Endothelial cell of umbilical vein (primary cell): Measurements from ENCODE around the gene NAV3. TPM values are rescaled to one million over a fixed set of nuclear protein-coding genes. Genes with fewer than 3 reads are reported as not detected.

Experiments
- BruUV-seq: library from RNA; stranded (reverse); fragments of 400-500 nt; replicated peaks from 2 replicates; lab custom pipeline; 2021; lab: Mats Ljungman, UMichigan
- CTCF ChIA-PET: fragments of 300-600, 350-600 bp; sonication (Branson Sonifier 250); formaldehyde crosslinking; loops from one replicate; lab custom pipeline; 2021; ENCODE audit warnings: antibody characterized with exemption, inconsistent platforms; lab: Charles Lee
- POLR2A ChIA-PET: fragments of 300-600, 350-600 bp; sonication (Branson Sonifier 250); formaldehyde crosslinking; loops from one replicate; lab custom pipeline; 2021; ENCODE audit warnings: antibody characterized with exemption, inconsistent platforms; lab: Charles Lee
- DNase-seq: peaks from one replicate; pipeline ENCODE4 v3.0.0-alpha.2; 2011; ENCODE audit warnings: low read depth, low spot score
- FAIRE-seq: peaks from 2 replicates; lab custom pipeline; 2011; peaks lifted over from hg19 to GRCh38; lab: Jason Lieb, UNC
- H2AFZ ChIP-seq: 2 replicates; pipeline ENCODE4 v1.6.0; 2012; ENCODE audit warnings: low read depth, low read length, control low read depth, inconsistent platforms
- H3K27ac ChIP-seq: 2 replicates; pipeline ENCODE4 v1.5.1; 2011; ENCODE audit warnings: low read depth, mild to moderate bottlenecking, control low read depth, low read length, moderate library complexity; ENCODE audit not compliant: insufficient read depth
- H3K27me3 ChIP-seq, 2 experiments: 2 replicates each; pipeline versions ENCODE4 v1.6.0 to v1.6.1; 2011; ENCODE audit warnings: low read length in 2 of 2, mixed read lengths in 1 of 2; ENCODE audit not compliant: control insufficient read depth in 2 of 2, insufficient read depth in 2 of 2
- H3K36me3 ChIP-seq, 2 experiments: 2 replicates in 1 of 2; 3 replicates in 1 of 2; pipeline ENCODE4 v1.5.1; 2011; ENCODE audit warnings: low read length in 2 of 2, mild to moderate bottlenecking in 1 of 2, moderate library complexity in 1 of 2; ENCODE audit not compliant: control insufficient read depth in 2 of 2, insufficient read depth in 2 of 2; ENCODE audit errors: extremely low read depth in 1 of 2
- H3K4me1 ChIP-seq: 3 replicates; pipeline ENCODE4 v1.5.1; 2011; ENCODE audit warnings: mild to moderate bottlenecking, low read length; ENCODE audit not compliant: control insufficient read depth, insufficient read depth; ENCODE audit errors: extremely low read depth
- H3K4me2 ChIP-seq: 2 replicates; pipeline ENCODE4 v1.6.1; 2011; ENCODE audit warnings: low read length, control low read depth, mixed read lengths; ENCODE audit not compliant: insufficient read depth
- H3K4me3 ChIP-seq, 3 experiments: fragments of 200-600 bp in 1 of 3; sonication (generic), shearing (Covaris generic) in 1 of 3; replicated peaks in 1 of 3; 2 replicates each; pipeline ENCODE4 v1.5.1; 2011 to 2016; ENCODE audit warnings: control low read depth in 3 of 3, low read length in 3 of 3, mild to moderate bottlenecking in 2 of 3, inconsistent platforms in 1 of 3, low read depth in 1 of 3, moderate library complexity in 1 of 3; ENCODE audit not compliant: insufficient read depth in 1 of 3
- H3K79me2 ChIP-seq: 2 replicates; pipeline ENCODE4 v1.6.0; 2012; ENCODE audit warnings: low read length, inconsistent platforms; ENCODE audit not compliant: control insufficient read depth, insufficient read depth
- H3K9ac ChIP-seq: replicated peaks from 2 replicates; pipeline ENCODE3; 2011; ENCODE audit warnings: low read length, control low read depth; ENCODE audit not compliant: insufficient read depth; ENCODE audit errors: extremely low read depth
- H3K9me1 ChIP-seq: replicated peaks from 3 replicates; pipeline ENCODE4 v1.6.0; 2011; ENCODE audit warnings: mild to moderate bottlenecking, low read length; ENCODE audit not compliant: control insufficient read depth, insufficient read depth; ENCODE audit errors: extremely low read depth
- H3K9me3 ChIP-seq: replicated peaks from 2 replicates; pipeline ENCODE4 v1.5.1; 2012; ENCODE audit warnings: low read length, inconsistent platforms; ENCODE audit not compliant: control insufficient read depth, insufficient read depth
- H4K20me1 ChIP-seq: replicated peaks from 2 replicates; pipeline ENCODE3; 2011; ENCODE audit warnings: mild to moderate bottlenecking, low read length; ENCODE audit not compliant: control insufficient read depth, insufficient read depth; ENCODE audit errors: extremely low read depth
- EZH2 ChIP-seq: IDR thresholded peaks from 2 replicates; pipeline ENCODE4 v1.6.1; 2012; ENCODE audit warnings: borderline replicate concordance, low read depth, mild to moderate bottlenecking, moderate library complexity, low read length, inconsistent platforms; ENCODE audit not compliant: severe bottlenecking
- FOS ChIP-seq: IDR thresholded peaks from 2 replicates; pipeline ENCODE4 v1.6.1; 2011; ENCODE audit warnings: mild to moderate bottlenecking, low read length, moderate library complexity, borderline replicate concordance; ENCODE audit not compliant: insufficient read depth
- GATA2 ChIP-seq: IDR thresholded peaks from 2 replicates; pipeline ENCODE4 v1.7.0; 2011; ENCODE audit warnings: low read depth, mild to moderate bottlenecking, moderate library complexity, mixed read lengths, low read length; ENCODE audit not compliant: insufficient read length, insufficient read depth
- JUN ChIP-seq: IDR thresholded peaks from 2 replicates; pipeline ENCODE4 v1.6.1; 2011; ENCODE audit warnings: borderline replicate concordance, low read depth; ENCODE audit not compliant: insufficient read length, insufficient read depth
- MYC ChIP-seq: IDR thresholded peaks from one replicate; pipeline ENCODE4 v1.6.1; 2011; ENCODE audit warnings: mild to moderate bottlenecking, low read depth, low read length
- POLR2A ChIP-seq: IDR thresholded peaks from 2 replicates; pipeline ENCODE4 v1.6.1; 2012; ENCODE audit warnings: low read depth, mild to moderate bottlenecking, control low read depth, low read length
- POLR2AphosphoS5 ChIP-seq: IDR thresholded peaks from 2 replicates; pipeline ENCODE4 v1.6.1; 2012; ENCODE audit warnings: low read depth, mild to moderate bottlenecking, control low read depth, low read length, moderate library complexity; ENCODE audit not compliant: insufficient read depth
- dilution Hi-C: fragments of 300-500 bp; cut with MboI; formaldehyde crosslinking; loops from one replicate; pipeline ENCODE4 v1.15.0; 2019; ENCODE audit warnings: low sequenced_read_pairs; ENCODE audit not compliant: extremely low pct_ligation_motif_present
- intact Hi-C: fragments of 100-400 bp; cut with micrococcal nuclease; formaldehyde crosslinking; loops from one replicate; pipeline ENCODE4 v1.10.0; 2022
- polyA plus RNA-seq, 4 experiments: library from polyadenylated mRNA; depleted of rRNA in 3 of 4; stranded (reverse) in 3 of 4; unstranded in 1 of 4; fragments of >200 nt; gene quantifications; 2 replicates each; pipeline versions ENCODE4 v1.2.1 to v1.2.3, GENCODE V29; 2011 to 2012; ENCODE audit warnings: missing spikeins in 1 of 4
- total RNA-seq: library from RNA; stranded (reverse); gene quantifications from 2 replicates; pipeline ENCODE4 v1.2.3, GENCODE V29; 2021
- TF ChIP-seq, protein P1 (sequence below), 2 donors: IDR thresholded peaks; 1 replicate in 1 of 2; 2 replicates in 1 of 2; pipeline ENCODE4 v1.5.1; 2011; ENCODE audit warnings: low read length in 2 of 2, mild to moderate bottlenecking in 2 of 2, moderate library complexity in 2 of 2, control low read depth in 1 of 2, inconsistent platforms in 1 of 2, low read depth in 1 of 2; ENCODE audit not compliant: insufficient read depth in 1 of 2; ENCODE audit errors: extremely low read depth in 1 of 2
- TF ChIP-seq, protein P2 (sequence below): IDR thresholded peaks from 2 replicates; pipeline ENCODE4 v1.6.1; 2011; ENCODE audit not compliant: insufficient read depth, insufficient read length

Gene NAV3
- total and polyA plus RNA-seq, 2 donors (not counting 3 experiments of a cell fraction or from before 2014, with no cell fraction given) = 6.7 to 40.1 TPM

DNA sequence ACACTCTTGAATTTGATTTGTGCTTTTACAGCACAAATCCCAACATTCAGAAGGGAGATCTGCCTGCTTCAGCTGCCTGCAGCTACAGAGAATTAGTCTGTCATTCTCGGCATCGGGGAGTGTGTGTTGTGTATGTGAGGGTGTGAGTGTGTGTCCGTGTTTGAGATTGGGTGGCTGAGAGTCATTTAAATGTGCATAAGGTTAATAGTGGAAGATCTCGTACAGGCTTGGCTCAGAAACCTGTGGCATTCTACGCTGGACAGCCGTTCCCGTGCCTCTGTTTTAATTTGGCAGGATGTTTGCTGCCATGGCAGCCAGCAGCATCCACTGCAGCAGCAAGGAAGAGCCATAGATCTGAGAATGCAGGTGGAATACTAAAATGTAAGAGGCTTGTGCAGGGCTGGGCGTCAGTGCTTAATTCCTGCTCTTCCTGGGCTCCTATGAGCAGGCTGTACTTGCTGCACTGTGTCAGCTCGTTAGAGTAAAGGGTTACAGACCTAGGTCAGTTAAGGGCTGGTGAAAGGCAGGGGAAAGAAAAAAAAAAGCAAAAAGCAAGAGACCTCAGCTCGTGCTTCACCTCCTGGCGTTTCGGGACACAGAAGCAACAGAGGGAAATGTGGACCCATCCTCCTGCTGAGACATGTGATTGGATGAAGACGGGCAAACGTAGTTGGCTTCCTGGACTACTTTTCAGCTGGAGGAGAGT lies 205.4 kb downstream of the NAV3 start:
- CTCF ChIA-PET = no interaction called here
- no peak for TF ChIP-seq MYC
- TF ChIP-seq, protein P1, sequence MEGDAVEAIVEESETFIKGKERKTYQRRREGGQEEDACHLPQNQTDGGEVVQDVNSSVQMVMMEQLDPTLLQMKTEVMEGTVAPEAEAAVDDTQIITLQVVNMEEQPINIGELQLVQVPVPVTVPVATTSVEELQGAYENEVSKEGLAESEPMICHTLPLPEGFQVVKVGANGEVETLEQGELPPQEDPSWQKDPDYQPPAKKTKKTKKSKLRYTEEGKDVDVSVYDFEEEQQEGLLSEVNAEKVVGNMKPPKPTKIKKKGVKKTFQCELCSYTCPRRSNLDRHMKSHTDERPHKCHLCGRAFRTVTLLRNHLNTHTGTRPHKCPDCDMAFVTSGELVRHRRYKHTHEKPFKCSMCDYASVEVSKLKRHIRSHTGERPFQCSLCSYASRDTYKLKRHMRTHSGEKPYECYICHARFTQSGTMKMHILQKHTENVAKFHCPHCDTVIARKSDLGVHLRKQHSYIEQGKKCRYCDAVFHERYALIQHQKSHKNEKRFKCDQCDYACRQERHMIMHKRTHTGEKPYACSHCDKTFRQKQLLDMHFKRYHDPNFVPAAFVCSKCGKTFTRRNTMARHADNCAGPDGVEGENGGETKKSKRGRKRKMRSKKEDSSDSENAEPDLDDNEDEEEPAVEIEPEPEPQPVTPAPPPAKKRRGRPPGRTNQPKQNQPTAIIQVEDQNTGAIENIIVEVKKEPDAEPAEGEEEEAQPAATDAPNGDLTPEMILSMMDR (IDR thresholded peaks at IDR 0.05; ENCODE audit: extremely low read depth in 1 of 2, insufficient read depth in 1 of 2, low read depth in 1 of 2, low read length in 2 of 2) = no peak
- TF ChIP-seq EZH2 = no peak
- TF ChIP-seq FOS = no peak
- TF ChIP-seq POLR2AphosphoS5 = no peak
- TF ChIP-seq JUN = no peak
- TF ChIP-seq, protein P2, sequence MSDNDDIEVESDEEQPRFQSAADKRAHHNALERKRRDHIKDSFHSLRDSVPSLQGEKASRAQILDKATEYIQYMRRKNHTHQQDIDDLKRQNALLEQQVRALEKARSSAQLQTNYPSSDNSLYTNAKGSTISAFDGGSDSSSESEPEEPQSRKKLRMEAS = no peak
- no peak for TF ChIP-seq GATA2
- TF ChIP-seq POLR2A = no peak
- Histone ChIP-seq H3K27me3 (no peaks in the 10 kb centered on the region), H3K4me3 (no peak overlapping the region), H2AFZ (no peak overlapping the region), H3K9ac (no peak overlapping the region), H3K4me1 (no peaks in the 10 kb centered on the region), H3K9me3 (no peaks in the 10 kb centered on the region), H3K27ac (no peak overlapping the region), H3K79me2 (peaks cover 19% of the 10 kb centered on the region), H3K36me3 (peaks cover 0 to 2% of the 10 kb centered on the region in 2 experiments), H3K9me1 (no peaks in the 10 kb centered on the region), H4K20me1 (no peaks in the 10 kb centered on the region), H3K4me2 (no peak overlapping the region)
- FAIRE-seq = no peak
- dilution Hi-C loops (no loop called here), intact Hi-C loops (no loop called here)
- BruUV-seq = no TSS peak
- POLR2A ChIA-PET = no interaction called here
- no peak for DNase-seq
